Measurements from ENCODE around the gene GNPTG. TPM values are rescaled to one million over a fixed set of nuclear protein-coding genes. Genes with fewer than 3 reads are reported as not detected.

The GNPTG gene
- total RNA-seq, result 27.0 and 27.5 TPM in 2 replicates

GRCh38 chr16:1351582-1352362, at the start of gene GNPTG, which contains the start of gene TSR3:
Gene GNPTG (plus strand): TSS chr16:1351931. CDS start chr16:1351966, 35 bp downstream.
Gene TSR3 (minus strand): TSS chr16:1351878. CDS start chr16:1351804, 74 bp downstream.
- peak; percentile 51 for DNase-seq (ENCODE audit: low read depth, low spot score)

- no peak for DNase-seq (ENCODE audit: low read depth, low spot score)
Observed at GRCh38 chr16:1305823-1306222, 45.9 kb upstream of the GNPTG start.

- DNase-seq (ENCODE audit: low read depth, low spot score), result no peak
Observed at GRCh38 chr16:1306334-1306733, 45.4 kb upstream of the GNPTG start.

- DNase-seq (ENCODE audit: low read depth, low spot score), result no peak
Observed at GRCh38 chr16:1308036-1308976, 43.4 kb upstream of the GNPTG start.

GRCh38 chr16:1308977-1309885, 42.5 kb upstream of the GNPTG start, which contains the start of gene UBE2I:
Gene UBE2I (plus strand): TSS chr16:1309636. CDS start chr16:1314031, 4,395 bp downstream.
- peak; percentile 89 for DNase-seq (ENCODE audit: low read depth, low spot score)

- DNase-seq (ENCODE audit: low read depth, low spot score), result no peak
Observed at GRCh38 chr16:1309888-1310831, 41.6 kb upstream of the GNPTG start.

GRCh38 chr16:1310832-1311200, 40.9 kb upstream of the GNPTG start:
- no peak for DNase-seq (ENCODE audit: low read depth, low spot score)

GRCh38 chr16:1311212-1311737, 40.5 kb upstream of the GNPTG start:
- no peak for DNase-seq (ENCODE audit: low read depth, low spot score)

GRCh38 chr16:1311738-1312466, 39.8 kb upstream of the GNPTG start:
- no peak for DNase-seq (ENCODE audit: low read depth, low spot score)

- no peak for DNase-seq (ENCODE audit: low read depth, low spot score)
Observed at GRCh38 chr16:1312467-1312816, 39.3 kb upstream of the GNPTG start.

GRCh38 chr16:1312903-1313302, 38.8 kb upstream of the GNPTG start:
- no peak for DNase-seq (ENCODE audit: low read depth, low spot score)

GRCh38 chr16:1313721-1314369, 37.9 kb upstream of the GNPTG start:
- DNase-seq (ENCODE audit: low read depth, low spot score), result no peak

- DNase-seq (ENCODE audit: low read depth, low spot score), result no peak
Observed at GRCh38 chr16:1314399-1315068, 37.2 kb upstream of the GNPTG start.

GRCh38 chr16:1315081-1316032, 36.4 kb upstream of the GNPTG start:
- no peak for DNase-seq (ENCODE audit: low read depth, low spot score)

GRCh38 chr16:1316033-1316405, 35.7 kb upstream of the GNPTG start:
- no peak for DNase-seq (ENCODE audit: low read depth, low spot score)

- DNase-seq (ENCODE audit: low read depth, low spot score), result no peak
Observed at GRCh38 chr16:1317479-1318267, 34.1 kb upstream of the GNPTG start.

All from pulmonary artery endothelial cell (primary cell).